HepG2 (cell line): ENCODE results near the gene TF. TPM values are rescaled to one million over a fixed set of nuclear protein-coding genes. Genes with fewer than 3 reads are reported as not detected.

Experiments
- ESRRA ChIP-seq: sonication (generic); formaldehyde crosslinking; IDR thresholded peaks from 2 replicates; pipeline ENCODE4 v1.5.1; 2020; ENCODE audit warnings: mild to moderate bottlenecking, low read depth, missing genetic modification reagents
- FOXC1 ChIP-seq: sonication (generic); formaldehyde crosslinking; IDR thresholded peaks from 2 replicates; pipeline ENCODE4 v1.8.0; 2022; ENCODE audit warnings: mild to moderate bottlenecking, missing genetic modification reagents, borderline replicate concordance
- FOXO1 ChIP-seq: sonication (generic); formaldehyde crosslinking; IDR thresholded peaks from 2 replicates; pipeline ENCODE4 v1.4.0; 2020; ENCODE audit warnings: missing genetic modification reagents
- HDAC1 ChIP-seq: sonication (generic); formaldehyde crosslinking; IDR thresholded peaks from 2 replicates; pipeline ENCODE4 v1.5.1; 2020; ENCODE audit warnings: mild to moderate bottlenecking, missing genetic modification reagents
- JDP2 ChIP-seq: sonication (generic); formaldehyde crosslinking; IDR thresholded peaks from 2 replicates; pipeline ENCODE4 v1.8.1; 2022; ENCODE audit warnings: missing genetic modification reagents, borderline replicate concordance
- KDM4B ChIP-seq: sonication (generic); formaldehyde crosslinking; IDR thresholded peaks from 2 replicates; pipeline ENCODE4 v1.4.0; 2020; ENCODE audit warnings: missing genetic modification reagents
- KLF11 ChIP-seq: IDR thresholded peaks from 2 replicates; pipeline ENCODE4 v1.6.1; 2016; ENCODE audit warnings: missing compliant biosample characterization
- NR3C1 ChIP-seq: sonication (generic); formaldehyde crosslinking; IDR thresholded peaks from 2 replicates; pipeline ENCODE4 v1.4.0; 2020; ENCODE audit warnings: missing genetic modification reagents
- PRMT3 ChIP-seq: sonication (generic); formaldehyde crosslinking; IDR thresholded peaks from 2 replicates; pipeline ENCODE4 v1.8.1; 2022; ENCODE audit warnings: low read depth, mild to moderate bottlenecking, moderate library complexity, missing genetic modification reagents, borderline replicate concordance
- SIX1 ChIP-seq: sonication (generic); formaldehyde crosslinking; IDR thresholded peaks from 2 replicates; pipeline ENCODE4 v1.4.0; 2020; ENCODE audit warnings: missing genetic modification reagents, borderline replicate concordance
- SKIL ChIP-seq: sonication (generic); formaldehyde crosslinking; IDR thresholded peaks from 2 replicates; pipeline ENCODE4 v1.8.0; 2022; ENCODE audit warnings: missing genetic modification reagents, mild to moderate bottlenecking, moderate library complexity, borderline replicate concordance
- ZBTB20 ChIP-seq: sonication (generic); formaldehyde crosslinking; IDR thresholded peaks from 2 replicates; pipeline ENCODE4 v1.8.1; 2023; ENCODE audit warnings: missing genetic modification reagents, low read depth, mild to moderate bottlenecking, borderline replicate concordance
- ZEB1 ChIP-seq: IDR thresholded peaks from 2 replicates; pipeline ENCODE4 v1.6.1; 2012; ENCODE audit warnings: mild to moderate bottlenecking, low read depth, inconsistent platforms; ENCODE audit not compliant: insufficient replicate concordance
- ZFP36 ChIP-seq: fragments of 150-350 bp; IDR thresholded peaks from 2 replicates; pipeline ENCODE4 v1.6.1; 2018; ENCODE audit warnings: borderline replicate concordance, low read length, low read depth; ENCODE audit not compliant: partially characterized antibody
- ZNF335 ChIP-seq: sonication (generic); formaldehyde crosslinking; IDR thresholded peaks from 2 replicates; pipeline ENCODE4 v1.4.0; 2020; ENCODE audit warnings: missing genetic modification reagents
- ZNF709 ChIP-seq: sonication (generic); formaldehyde crosslinking; IDR thresholded peaks from 2 replicates; pipeline ENCODE4 v1.5.0; 2020; ENCODE audit warnings: mild to moderate bottlenecking, missing genetic modification reagents
- ZNF770 ChIP-seq: sonication (generic); formaldehyde crosslinking; IDR thresholded peaks from 2 replicates; pipeline ENCODE4 v1.5.0; 2020; ENCODE audit warnings: mild to moderate bottlenecking, missing genetic modification reagents
- polyA plus RNA-seq, 8 experiments: library from polyadenylated mRNA; depleted of rRNA in 3 of 8; stranded (reverse) in 7 of 8; unstranded in 1 of 8; fragments of >200 nt; fragmentation: Illumina TruSeq in 4 of 8; extraction: Trizol in 4 of 8; gene quantifications; 2 replicates each; pipeline versions ENCODE4 v1.2.1 to v1.2.3, GENCODE V29; 2011 to 2016; ENCODE audit warnings: low read depth in 4 of 8, missing spikeins in 1 of 8, mixed read lengths in 1 of 8; ENCODE audit not compliant: insufficient read depth in 1 of 8
- total RNA-seq, 5 experiments: library from RNA; depleted of rRNA; stranded (reverse); fragments of >200 nt; fragmentation: Illumina TruSeq; extraction: Trizol; gene quantifications; 2 replicates each; pipeline ENCODE4 v1.2.3, GENCODE V29; 2016; ENCODE audit warnings: low read depth in 1 of 5
- TF ChIP-seq, protein P1 (sequence below): IDR thresholded peaks from 2 replicates; pipeline ENCODE4 v1.6.1; 2016; ENCODE audit warnings: low read depth
- TF ChIP-seq, protein P2 (sequence below): sonication (generic); formaldehyde crosslinking; IDR thresholded peaks from 2 replicates; pipeline ENCODE4 v1.5.0; 2020; ENCODE audit warnings: mild to moderate bottlenecking, missing genetic modification reagents, borderline replicate concordance

Gene TF
- total and polyA plus RNA-seq, 2 of the 13 experiments (the other 11 are each of a cell fraction or from before 2014, with no cell fraction given), result 10,074 to 11,821 TPM

- TF ChIP-seq ZEB1, result peak; percentile 40
- peak; percentile 99 for TF ChIP-seq FOXO1 (CRISPR knock-in tag)
- TF ChIP-seq ZBTB20, result 0 out of 2 replicates have a peak, but pooled peaks have one; percentile 46
- peak; percentile 86 for TF ChIP-seq KDM4B
- TF ChIP-seq ZNF770 (CRISPR knock-in tag), result no peak; the same call in 1 of the 2 replicates
- TF ChIP-seq ZNF335, result peak; percentile 36; the same call in 1 of the 2 replicates
- TF ChIP-seq, protein P1, sequence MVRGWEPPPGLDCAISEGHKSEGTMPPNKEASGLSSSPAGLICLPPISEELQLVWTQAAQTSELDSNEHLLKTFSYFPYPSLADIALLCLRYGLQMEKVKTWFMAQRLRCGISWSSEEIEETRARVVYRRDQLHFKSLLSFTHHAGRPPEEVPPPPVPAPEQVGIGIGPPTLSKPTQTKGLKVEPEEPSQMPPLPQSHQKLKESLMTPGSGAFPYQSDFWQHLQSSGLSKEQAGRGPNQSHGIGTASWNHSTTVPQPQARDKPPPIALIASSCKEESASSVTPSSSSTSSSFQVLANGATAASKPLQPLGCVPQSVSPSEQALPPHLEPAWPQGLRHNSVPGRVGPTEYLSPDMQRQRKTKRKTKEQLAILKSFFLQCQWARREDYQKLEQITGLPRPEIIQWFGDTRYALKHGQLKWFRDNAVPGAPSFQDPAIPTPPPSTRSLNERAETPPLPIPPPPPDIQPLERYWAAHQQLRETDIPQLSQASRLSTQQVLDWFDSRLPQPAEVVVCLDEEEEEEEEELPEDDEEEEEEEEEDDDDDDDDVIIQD (CRISPR knock-in tag), result peak; percentile 62; the same call in 1 of the 2 replicates
- TF ChIP-seq PRMT3, result no peak
- peak; percentile 96 for TF ChIP-seq SIX1 (CRISPR knock-in tag)
- peak; percentile 87; the same call in 1 of the 2 replicates for TF ChIP-seq KLF11 (CRISPR knock-in tag)
- TF ChIP-seq SKIL (CRISPR knock-in tag), result peak; percentile 97
- TF ChIP-seq, protein P2, sequence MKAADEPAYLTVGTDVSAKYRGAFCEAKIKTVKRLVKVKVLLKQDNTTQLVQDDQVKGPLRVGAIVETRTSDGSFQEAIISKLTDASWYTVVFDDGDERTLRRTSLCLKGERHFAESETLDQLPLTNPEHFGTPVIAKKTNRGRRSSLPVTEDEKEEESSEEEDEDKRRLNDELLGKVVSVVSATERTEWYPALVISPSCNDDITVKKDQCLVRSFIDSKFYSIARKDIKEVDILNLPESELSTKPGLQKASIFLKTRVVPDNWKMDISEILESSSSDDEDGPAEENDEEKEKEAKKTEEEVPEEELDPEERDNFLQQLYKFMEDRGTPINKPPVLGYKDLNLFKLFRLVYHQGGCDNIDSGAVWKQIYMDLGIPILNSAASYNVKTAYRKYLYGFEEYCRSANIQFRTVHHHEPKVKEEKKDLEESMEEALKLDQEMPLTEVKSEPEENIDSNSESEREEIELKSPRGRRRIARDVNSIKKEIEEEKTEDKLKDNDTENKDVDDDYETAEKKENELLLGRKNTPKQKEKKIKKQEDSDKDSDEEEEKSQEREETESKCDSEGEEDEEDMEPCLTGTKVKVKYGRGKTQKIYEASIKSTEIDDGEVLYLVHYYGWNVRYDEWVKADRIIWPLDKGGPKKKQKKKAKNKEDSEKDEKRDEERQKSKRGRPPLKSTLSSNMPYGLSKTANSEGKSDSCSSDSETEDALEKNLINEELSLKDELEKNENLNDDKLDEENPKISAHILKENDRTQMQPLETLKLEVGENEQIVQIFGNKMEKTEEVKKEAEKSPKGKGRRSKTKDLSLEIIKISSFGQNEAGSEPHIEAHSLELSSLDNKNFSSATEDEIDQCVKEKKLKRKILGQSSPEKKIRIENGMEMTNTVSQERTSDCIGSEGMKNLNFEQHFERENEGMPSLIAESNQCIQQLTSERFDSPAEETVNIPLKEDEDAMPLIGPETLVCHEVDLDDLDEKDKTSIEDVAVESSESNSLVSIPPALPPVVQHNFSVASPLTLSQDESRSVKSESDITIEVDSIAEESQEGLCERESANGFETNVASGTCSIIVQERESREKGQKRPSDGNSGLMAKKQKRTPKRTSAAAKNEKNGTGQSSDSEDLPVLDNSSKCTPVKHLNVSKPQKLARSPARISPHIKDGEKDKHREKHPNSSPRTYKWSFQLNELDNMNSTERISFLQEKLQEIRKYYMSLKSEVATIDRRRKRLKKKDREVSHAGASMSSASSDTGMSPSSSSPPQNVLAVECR, result peak; percentile 79; the same call in 1 of the 2 replicates
- TF ChIP-seq NR3C1, result no peak
- peak; percentile 94 for TF ChIP-seq HDAC1 (CRISPR knock-in tag)
- TF ChIP-seq JDP2 (CRISPR knock-in tag), result no peak
- peak; percentile 80 for TF ChIP-seq ESRRA (CRISPR knock-in tag)
- no peak for TF ChIP-seq ZNF709 (CRISPR knock-in tag)
- peak; percentile 52; the same call in 1 of the 2 replicates for TF ChIP-seq FOXC1 (CRISPR knock-in tag)
- peak; percentile 11 for TF ChIP-seq ZFP36
Observed at GRCh38 chr3:133742351-133743091, 3.7 kb upstream of the TF start (continued).
